Kidney (tissue), 14 donors: ENCODE results near the gene ZCCHC14. TPM values are rescaled to one million over a fixed set of nuclear protein-coding genes. Genes with fewer than 3 reads are reported as not detected.
"Not testable (repeated sequence)": the region's sequence is repeated elsewhere in the genome, so short reads cannot be mapped to it uniquely, and the experiment has no call there.

Experiments
- DNase-seq, 5 donors: peaks; one replicate each; pipeline ENCODE4 v3.0.0-alpha.2; 2013 to 2020
- FAIRE-seq: peaks from 2 replicates; lab custom pipeline; 2012; peaks lifted over from hg19 to GRCh38; lab: Jason Lieb, UNC
- H3K27ac ChIP-seq, 2 donors: one replicate each; pipeline ENCODE4 v1.7.0; 2013; ENCODE audit warnings: low read depth in 2 of 2, low read length in 2 of 2, inconsistent platforms in 1 of 2
- H3K27me3 ChIP-seq: one replicate; pipeline ENCODE4 v1.7.1; 2013; ENCODE audit warnings: low read length, inconsistent platforms; ENCODE audit not compliant: control insufficient read depth, insufficient read depth
- H3K36me3 ChIP-seq, 3 donors: one replicate each; pipeline versions ENCODE4 v1.7.0 to v1.7.1; 2013; ENCODE audit warnings: low read length in 3 of 3, control low read depth in 1 of 3, inconsistent platforms in 1 of 3; ENCODE audit not compliant: insufficient read depth in 3 of 3, control insufficient read depth in 2 of 3
- H3K4me1 ChIP-seq, 3 donors: one replicate each; pipeline versions ENCODE4 v1.7.0 to v1.7.1; 2013; ENCODE audit warnings: low read length in 3 of 3, inconsistent platforms in 1 of 3, low read depth in 1 of 3; ENCODE audit not compliant: control insufficient read depth in 2 of 3, insufficient read depth in 2 of 3
- H3K4me3 ChIP-seq, 3 donors: one replicate each; pipeline versions ENCODE4 v1.7.0 to v1.8.1; 2013; ENCODE audit warnings: low read length in 3 of 3, control low read depth in 1 of 3, inconsistent platforms in 1 of 3
- H3K9ac ChIP-seq, 3 donors: one replicate each; pipeline versions ENCODE4 v1.7.0 to v1.7.1; 2013; ENCODE audit warnings: low read length in 3 of 3, control low read depth in 1 of 3, inconsistent platforms in 1 of 3
- H3K9me3 ChIP-seq, 3 donors: one replicate each; pipeline versions ENCODE4 v1.7.0 to v1.7.1; 2013; ENCODE audit warnings: low read length in 3 of 3, control low read depth in 1 of 3, inconsistent platforms in 1 of 3; ENCODE audit not compliant: control insufficient read depth in 2 of 3, insufficient read depth in 1 of 3
- intact Hi-C: fragments of 100-400 bp; cut with DNase I; formaldehyde crosslinking; loops from one replicate; pipeline ENCODE4 v1.11.1; 2022
- polyA plus RNA-seq: library from polyadenylated mRNA; stranded (reverse); fragments of 350-450 nt; fragmentation: Illumina TruSeq; extraction: RNeasy Lipid Tissue Mini Kit (QIAGEN cat#74804); gene quantifications from one replicate; pipeline ENCODE4 v1.2.3, GENCODE V29; 2014; ENCODE audit warnings: low read depth, low replicate concordance; ENCODE audit not compliant: insufficient read depth
- total RNA-seq: library from RNA; stranded (reverse); fragmentation: NEBNext Ultra II Directional; extraction: Animal tissue kit (Norgen Biotek cat#: 25700); gene quantifications from one replicate; pipeline ENCODE4 v1.2.1, GENCODE V29; 2021
- TF ChIP-seq, protein P1 (sequence below): IDR thresholded peaks from 3 replicates; pipeline ENCODE4 v1.5.1; 2012; ENCODE audit warnings: mild to moderate bottlenecking, moderate library complexity, borderline replicate concordance; ENCODE audit not compliant: insufficient read depth; ENCODE audit errors: extremely low read depth
- donor health status: control.
- donor health status: control.
- donor health status: control.
- donor health status: control.
- donor health status: control.
- donor health status: DM: yes; HTN: yes; CAD: no.
- donor health status: Normal renal cell carcinoma (clear cell type).

The ZCCHC14 gene
- total and polyA plus RNA-seq, 2 donors from 2014 or later = 6.4 to 32.8 TPM

DNA sequence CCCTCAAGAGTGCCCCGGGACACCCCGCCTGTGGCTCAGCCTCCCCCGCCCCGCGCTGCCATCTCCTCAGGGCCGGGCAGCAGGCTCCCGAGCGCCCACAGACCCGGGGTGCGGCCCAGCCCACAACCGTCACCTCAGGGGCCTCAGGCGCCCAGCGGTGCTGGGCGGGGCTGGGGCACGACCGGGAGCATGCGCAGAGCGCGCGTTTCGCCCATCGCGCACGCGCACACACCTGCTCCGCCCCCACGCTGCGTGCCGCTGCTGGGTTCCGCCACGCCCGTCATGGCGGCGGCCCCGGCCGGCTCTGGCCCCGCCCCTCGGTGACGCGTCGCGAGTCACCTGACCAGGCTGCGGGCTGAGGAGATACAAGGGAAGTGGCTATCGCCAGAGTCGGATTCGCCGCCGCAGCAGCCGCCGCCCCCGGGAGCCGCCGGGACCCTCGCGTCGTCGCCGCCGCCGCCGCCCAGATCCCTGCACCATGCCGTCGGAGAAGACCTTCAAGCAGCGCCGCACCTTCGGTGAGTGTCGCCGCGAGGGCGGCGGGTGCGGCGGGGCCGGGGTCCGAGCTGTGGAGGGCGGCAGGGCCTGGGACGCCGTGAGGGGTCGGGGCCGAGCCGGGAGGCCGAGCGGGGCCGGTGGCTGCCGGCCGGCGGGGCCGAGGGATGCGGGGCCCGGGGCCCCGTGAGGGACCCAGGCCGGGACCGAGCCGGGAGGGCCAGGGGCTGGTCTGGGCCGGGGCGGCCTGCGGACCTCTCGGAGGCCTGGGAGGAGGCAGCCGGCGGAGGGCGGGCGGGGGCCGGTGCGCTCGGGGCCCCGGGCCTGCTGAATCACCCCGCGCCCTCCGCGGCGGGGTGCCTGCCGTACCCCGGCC lies 100.6 kb downstream of the ZCCHC14 start, which contains the start of gene MAP1LC3B:
Gene MAP1LC3B, plus strand, starts transcription at position 387 of the 871 bp plus-strand sequence. Its CDS starts 92 bp downstream, at position 479.
- DNase-seq = peak; percentile 98 to 99 (median 99)
- Histone ChIP-seq H3K27ac (peak within 1 kb of the TSS; percentile 97 to 98), H3K4me1 (peaks cover 8 to 23% (median 20%) of the 10 kb centered on the region in 3 donors), H3K27me3 (no peaks in the 10 kb centered on the region), H3K4me3 (peak within 1 kb of the TSS; percentile 76 to 96 (median 89)), H3K9me3 (no peaks in the 10 kb centered on the region), H3K36me3 (no peaks in the 10 kb centered on the region), H3K9ac (peak within 1 kb of the TSS; percentile 46 to 98 (median 95))
- FAIRE-seq = no peak
- TF ChIP-seq, protein P1, sequence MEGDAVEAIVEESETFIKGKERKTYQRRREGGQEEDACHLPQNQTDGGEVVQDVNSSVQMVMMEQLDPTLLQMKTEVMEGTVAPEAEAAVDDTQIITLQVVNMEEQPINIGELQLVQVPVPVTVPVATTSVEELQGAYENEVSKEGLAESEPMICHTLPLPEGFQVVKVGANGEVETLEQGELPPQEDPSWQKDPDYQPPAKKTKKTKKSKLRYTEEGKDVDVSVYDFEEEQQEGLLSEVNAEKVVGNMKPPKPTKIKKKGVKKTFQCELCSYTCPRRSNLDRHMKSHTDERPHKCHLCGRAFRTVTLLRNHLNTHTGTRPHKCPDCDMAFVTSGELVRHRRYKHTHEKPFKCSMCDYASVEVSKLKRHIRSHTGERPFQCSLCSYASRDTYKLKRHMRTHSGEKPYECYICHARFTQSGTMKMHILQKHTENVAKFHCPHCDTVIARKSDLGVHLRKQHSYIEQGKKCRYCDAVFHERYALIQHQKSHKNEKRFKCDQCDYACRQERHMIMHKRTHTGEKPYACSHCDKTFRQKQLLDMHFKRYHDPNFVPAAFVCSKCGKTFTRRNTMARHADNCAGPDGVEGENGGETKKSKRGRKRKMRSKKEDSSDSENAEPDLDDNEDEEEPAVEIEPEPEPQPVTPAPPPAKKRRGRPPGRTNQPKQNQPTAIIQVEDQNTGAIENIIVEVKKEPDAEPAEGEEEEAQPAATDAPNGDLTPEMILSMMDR = no peak
- intact Hi-C loops = no loop called here

DNA sequence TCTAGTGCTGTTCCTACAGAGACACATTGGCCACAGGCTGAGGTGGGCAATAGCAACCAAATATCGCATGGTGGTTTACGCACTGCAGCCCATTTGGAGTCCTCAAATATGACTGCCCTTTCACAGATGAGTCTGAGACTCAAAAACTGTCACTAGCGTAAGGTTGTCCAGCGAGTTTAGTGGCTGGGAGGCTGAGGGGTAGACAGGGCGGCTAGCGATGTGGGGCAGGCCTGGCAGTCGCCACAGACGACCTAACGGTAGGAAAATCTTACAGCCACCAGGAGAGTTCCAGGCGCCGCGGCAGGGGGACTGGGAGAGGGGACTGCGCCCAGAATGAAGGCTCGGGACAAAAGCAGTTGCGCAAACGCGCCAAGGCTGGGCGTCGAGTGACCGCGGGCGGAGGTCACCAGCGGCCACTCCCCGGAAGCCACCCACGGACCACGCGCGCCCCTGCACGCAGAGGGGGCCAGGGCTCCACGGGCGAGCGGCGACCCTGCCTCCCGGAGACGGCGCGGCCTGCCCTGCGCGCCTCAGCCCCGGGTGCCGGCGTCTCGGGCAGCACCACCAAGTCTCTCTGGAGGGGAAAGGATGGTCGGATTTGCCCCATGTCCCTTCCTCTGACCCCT lies 101.4 kb downstream of the ZCCHC14 start:
- H3K9ac ChIP-seq = peak overlapping the region; percentile 13 to 93 (median 78)
- peaks cover 8 to 23% (median 20%) of the 10 kb centered on the region in 3 donors for H3K4me1 ChIP-seq
- H3K4me3 ChIP-seq = peak overlapping the region; percentile 42 to 65 (median 49)
- H3K36me3 ChIP-seq = no peaks in the 10 kb centered on the region
- no peaks in the 10 kb centered on the region for H3K9me3 ChIP-seq
- FAIRE-seq = no peak
- TF ChIP-seq, protein P1 = no peak
- H3K27me3 ChIP-seq = no peaks in the 10 kb centered on the region
- peak in 3 of 5 donors; percentile 42 to 92 (median 60) for DNase-seq
- intact Hi-C loops = no loop called here
- peak overlapping the region; percentile 97 to 98 for H3K27ac ChIP-seq

DNA sequence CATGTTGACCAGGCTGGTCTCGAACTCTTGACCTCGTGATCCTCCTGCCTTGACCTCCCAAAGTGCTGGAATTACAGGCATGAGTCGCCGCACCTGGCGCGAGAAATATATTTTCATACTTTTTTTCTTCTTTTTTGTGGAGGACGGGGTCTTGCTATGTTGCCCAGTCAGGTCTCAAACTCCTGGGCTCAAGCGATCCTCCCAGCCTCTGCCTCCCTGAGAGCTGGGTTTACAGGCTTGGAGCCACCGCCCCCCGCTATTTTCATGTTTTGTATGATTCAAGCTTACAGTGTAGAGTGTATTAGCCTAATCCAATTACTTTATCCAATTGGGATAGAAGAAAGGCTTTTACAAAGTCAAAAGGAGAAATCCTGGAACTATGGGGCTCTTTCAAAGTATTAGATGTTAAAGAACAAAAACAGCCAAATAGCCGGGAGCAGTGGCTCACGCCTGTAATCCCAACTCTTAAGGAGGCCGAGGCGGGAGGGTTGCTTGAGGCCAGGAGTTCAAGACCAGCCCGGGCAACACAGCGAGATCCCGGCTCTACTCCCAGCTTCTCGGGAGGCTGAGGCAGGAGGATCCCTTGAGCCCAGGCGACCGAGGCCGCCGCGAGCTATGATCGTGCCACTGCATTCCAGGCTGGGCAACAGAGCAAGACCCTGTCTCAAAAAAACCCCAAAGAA lies 102.0 kb downstream of the ZCCHC14 start:
- Histone ChIP-seq H3K36me3 (no peaks in the 10 kb centered on the region), H3K9ac (peak overlapping the region; percentile 13 to 93 (median 78)), H3K27ac (peak overlapping the region; percentile 97 to 98), H3K4me1 (peaks cover 8 to 23% (median 20%) of the 10 kb centered on the region in 3 donors), H3K4me3 (peak overlapping the region in 2 of 3 donors; percentile 49 to 65), H3K9me3 (no peaks in the 10 kb centered on the region), H3K27me3 (no peaks in the 10 kb centered on the region)
- DNase-seq = no peak
- TF ChIP-seq, protein P1 = no peak
- no peak for FAIRE-seq
- intact Hi-C loops = no loop called here

DNA sequence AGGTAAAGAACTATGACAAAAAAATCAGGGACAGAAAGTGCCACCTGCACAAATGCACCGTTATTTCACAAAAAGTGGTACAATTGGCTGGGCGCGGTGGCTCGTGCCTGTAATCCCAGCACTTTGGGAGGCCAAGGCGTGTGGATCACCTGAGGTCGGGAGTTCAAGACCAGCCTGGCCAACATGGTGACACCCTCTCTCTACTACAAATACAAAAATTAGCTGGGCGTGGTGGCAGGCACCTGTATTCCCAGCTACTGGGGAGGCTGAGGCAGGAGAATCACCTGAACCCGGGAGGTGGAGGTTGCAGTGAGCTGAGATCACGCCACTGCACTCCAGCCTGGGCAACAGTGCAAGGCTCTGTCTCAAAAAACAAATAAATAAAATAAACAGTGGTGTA lies 102.9 kb downstream of the ZCCHC14 start:
- FAIRE-seq, DNase-seq, H3K9ac ChIP-seq, intact Hi-C loops, H3K36me3 ChIP-seq, H3K27ac ChIP-seq, H3K27me3 ChIP-seq, H3K4me3 ChIP-seq, H3K9me3 ChIP-seq: not testable (repeated sequence)
- H3K4me1 ChIP-seq = peaks cover 8 to 20% (median 20%) of the 10 kb centered on the region in 3 donors
